Sigmoid colon (tissue), 4 donors: ENCODE results near the gene HOXA11.

ENCODE experiments used
- EP300 ChIP-seq, 4 donors: sonication (generic); formaldehyde crosslinking; IDR thresholded peaks; one replicate each; pipeline ENCODE4 v1.6.1; 2017; ENCODE audit warnings: antibody characterized with exemption in 4 of 4
- POLR2AphosphoS5 ChIP-seq, 4 donors: sonication (generic); formaldehyde crosslinking; IDR thresholded peaks; one replicate each; pipeline ENCODE4 v1.6.1; 2017; ENCODE audit warnings: antibody characterized with exemption in 4 of 4

DNA sequence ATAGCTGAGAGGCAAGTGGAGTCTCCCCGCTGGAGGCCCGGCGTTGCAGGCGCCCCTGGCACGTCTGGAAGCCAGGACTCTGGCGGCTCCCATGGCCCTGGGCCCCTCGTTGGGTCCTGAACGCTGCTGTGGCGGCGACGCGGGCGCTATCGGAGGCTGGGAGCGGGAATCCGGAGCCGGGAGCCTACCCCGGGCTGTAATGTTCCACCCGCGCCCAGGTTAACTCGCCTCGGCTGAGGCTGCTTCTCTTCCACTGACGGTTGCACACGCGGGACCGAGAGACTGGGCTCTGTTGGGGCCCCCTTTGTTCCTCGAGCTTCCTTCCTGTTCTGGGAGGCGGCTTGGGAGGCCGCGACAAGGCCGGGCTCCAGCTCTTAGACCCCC, 40.3 kb downstream of the HOXA11 start:
- no peak for TF ChIP-seq EP300 (IDR thresholded peaks at IDR 0.05)
- no peak for TF ChIP-seq POLR2AphosphoS5 (IDR thresholded peaks at IDR 0.05)
